Neural cell (in vitro differentiated cells): ENCODE measurements around the gene GNLY.

Experiments
- CTCF ChIP-seq: fragments of 450-650 bp; IDR thresholded peaks from 2 replicates; pipeline ENCODE4 v1.5.1; 2014; ENCODE audit warnings: antibody characterized with exemption, mild to moderate bottlenecking, moderate library complexity; ENCODE audit not compliant: poor library complexity, severe bottlenecking
- EP300 ChIP-seq: fragments of 450-650 bp; conservative IDR thresholded peaks from 2 replicates; pipeline ENCODE4 v1.6.1; 2014; ENCODE audit warnings: antibody characterized with exemption, mild to moderate bottlenecking, moderate library complexity; ENCODE audit not compliant: poor library complexity, severe bottlenecking
- REST ChIP-seq: IDR thresholded peaks from 2 replicates; pipeline ENCODE4 v1.6.1; 2012; ENCODE audit warnings: borderline replicate concordance
- TAF1 ChIP-seq: IDR thresholded peaks from 2 replicates; pipeline ENCODE4 v1.6.1; 2012; ENCODE audit warnings: low read depth

GRCh38 chr2:85723707-85724360, 29.7 kb downstream of the GNLY start:
- TF ChIP-seq REST (no peak), CTCF (no peak), EP300 (no peak), TAF1 (no peak)
